ENCODE measurements around the gene INPP5D.

GRCh38 chr2:233185963-233186362, 125.8 kb downstream of the INPP5D start:
- TF ChIP-seq EP300 (IDR thresholded peaks at IDR 0.05) = no peak
- TF ChIP-seq CTCF (IDR thresholded peaks at IDR 0.05) = no peak
- no peak for TF ChIP-seq POLR2A (IDR thresholded peaks at IDR 0.05)

Data from suprapubic skin (tissue), 3 donors.